Measurements from ENCODE around the gene RAB8A. TPM values are rescaled to one million over a fixed set of nuclear protein-coding genes. Genes with fewer than 3 reads are reported as not detected.
"Not testable (repeated sequence)": the region's sequence is repeated elsewhere in the genome, so short reads cannot be mapped to it uniquely, and the experiment has no call there.

The RAB8A gene
- total RNA-seq, 2 experiments from 2014 or later, result 156 to 167 TPM

DNA sequence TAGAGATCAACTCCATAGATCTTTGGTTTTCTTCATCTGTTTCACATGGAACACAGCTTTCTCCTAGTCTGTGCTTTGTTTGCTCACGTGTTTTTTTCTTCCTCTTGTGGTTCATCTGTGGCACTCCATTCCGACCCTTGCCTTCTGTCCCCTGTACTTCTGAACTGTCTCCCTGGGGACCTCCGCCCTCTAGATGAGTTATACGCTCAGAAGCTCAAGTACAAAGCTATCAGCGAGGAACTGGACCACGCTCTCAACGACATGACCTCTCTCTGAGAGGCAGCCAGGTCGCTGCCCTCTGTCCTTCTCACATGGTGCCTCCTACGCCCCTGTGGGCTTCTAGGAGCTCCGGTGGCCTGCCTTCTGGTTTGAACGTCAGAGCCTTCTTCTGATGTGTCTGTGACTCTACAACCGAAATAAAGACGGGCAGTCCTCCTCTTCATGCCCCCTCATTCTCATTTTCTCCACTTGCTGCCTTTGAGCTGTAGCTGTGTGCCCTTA is 16.6 kb upstream of the RAB8A start:
- ATAC-seq, result peak; percentile 65
- ChIA-PET POLR2A (interaction anchor here (0.6 to 4.7 kb wide), 7 partner anchors 9 to 109 kb away, joined by 3 to 28 read pairs (median 5); partner anchors contain the start of genes RAB8A and TPM4), CTCF (interaction anchor here (0.6 to 3.4 kb wide), 15 partner anchors 10 to 969 kb away, joined by 3 to 31 read pairs (median 5); a partner anchor contains a TSS)
- no peak for DNase-seq
- H3K27me3 Mint-ChIP-seq (ENCODE audit: low read depth), result no peaks in the 10 kb centered on the region
- H3K27ac Mint-ChIP-seq, result peak overlapping the region; percentile 67
- peaks cover 49% of the 10 kb centered on the region for H3K4me1 Mint-ChIP-seq (ENCODE audit: low read depth)
- no peak overlapping the region for H3K4me3 Mint-ChIP-seq
- H3K36me3 Mint-ChIP-seq (ENCODE audit: low read depth), result peaks cover 83% of the 10 kb centered on the region
- no peaks in the 10 kb centered on the region for H3K9me3 Mint-ChIP-seq (ENCODE audit: insufficient read depth)

DNA sequence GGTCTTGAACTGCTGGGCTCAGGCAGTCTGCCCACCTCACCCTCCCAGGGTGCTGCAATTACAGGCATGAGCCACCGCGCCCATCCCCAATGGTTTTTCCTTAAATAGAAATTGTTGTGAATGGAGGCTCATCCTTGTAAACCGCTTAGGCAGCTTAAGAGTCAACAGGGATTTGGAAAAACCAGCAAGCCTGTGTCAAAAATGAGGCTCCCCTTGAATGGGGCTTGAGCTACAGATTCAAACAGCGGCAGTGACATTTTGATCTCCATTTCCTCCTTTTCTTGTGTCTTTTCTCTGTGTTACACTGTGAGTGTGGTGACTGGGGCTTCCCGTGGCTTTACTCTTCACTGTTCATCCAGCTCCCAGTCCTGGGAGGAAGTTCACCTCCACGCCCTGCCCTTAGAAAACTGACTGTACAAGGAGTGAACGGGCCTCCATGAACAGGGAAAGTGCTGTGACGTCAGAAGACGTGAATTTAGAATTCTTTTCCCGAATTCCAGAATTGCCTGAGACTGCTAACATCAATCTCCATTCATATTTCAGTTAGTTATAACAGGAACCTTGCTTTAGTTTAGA is 15.3 kb upstream of the RAB8A start:
- CTCF ChIA-PET, result interaction anchor here (1.1 to 3.4 kb wide), 6 partner anchors 11 to 85 kb away, joined by 3 to 31 read pairs (median 6); no protein-coding TSS in a partner anchor
- peaks cover 84% of the 10 kb centered on the region for H3K36me3 Mint-ChIP-seq (ENCODE audit: low read depth)

GRCh38 chr19:16098416-16098768 is 13.3 kb upstream of the RAB8A start:
- ChIA-PET CTCF (interaction anchor here (1.3 to 1.6 kb wide), 2 partner anchors 35 to 58 kb away, joined by 3 read pairs; no protein-coding TSS in a partner anchor), POLR2A (interaction anchor here (1.2 to 4.7 kb wide), 3 partner anchors 10 to 20 kb away, joined by 3 to 28 read pairs (median 6); no protein-coding TSS in a partner anchor)
- Mint-ChIP-seq H3K4me1 (ENCODE audit: low read depth) (peaks cover 38% of the 10 kb centered on the region), H3K27ac (no peak overlapping the region), H3K27me3 (ENCODE audit: low read depth) (no peaks in the 10 kb centered on the region), H3K9me3 (ENCODE audit: insufficient read depth) (no peaks in the 10 kb centered on the region), H3K36me3 (ENCODE audit: low read depth) (peaks cover 83% of the 10 kb centered on the region), H3K4me3 (no peak overlapping the region)
- no peak for DNase-seq
- no peak for ATAC-seq

More for the DNA sequence above, 15.3 kb upstream of the RAB8A start:
- no peak for ATAC-seq
- no peaks in the 10 kb centered on the region for H3K27me3 Mint-ChIP-seq (ENCODE audit: low read depth)
- peak overlapping the region; percentile 72 for H3K27ac Mint-ChIP-seq
- H3K4me3 Mint-ChIP-seq, result no peak overlapping the region
- no peak for DNase-seq
- POLR2A ChIA-PET, result interaction anchor here (1.3 to 4.7 kb wide), 4 partner anchors 11 to 20 kb away, joined by 5 to 28 read pairs (median 8); partner anchors contain the start of genes RAB8A and TPM4
- peaks cover 49% of the 10 kb centered on the region for H3K4me1 Mint-ChIP-seq (ENCODE audit: low read depth)
- no peaks in the 10 kb centered on the region for H3K9me3 Mint-ChIP-seq (ENCODE audit: insufficient read depth)

DNA sequence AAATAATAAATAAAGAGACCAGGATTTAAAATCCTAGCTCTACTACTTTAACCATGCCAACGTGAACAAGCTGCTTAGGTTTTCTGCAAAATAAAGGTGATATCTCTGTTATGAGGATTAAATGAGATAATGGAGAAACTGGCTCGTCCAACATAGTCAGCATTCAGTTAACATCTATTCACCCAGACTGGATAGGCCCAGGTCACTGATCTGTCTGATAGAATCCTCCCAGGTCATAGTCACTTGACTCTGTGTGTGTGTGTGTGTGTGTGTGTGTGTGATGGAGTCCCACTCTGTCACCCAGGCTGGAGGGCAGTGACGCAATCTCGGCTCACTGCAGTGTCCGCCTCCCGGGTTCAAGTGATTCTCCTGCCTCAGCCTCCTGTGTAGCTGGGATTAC is 12.9 kb upstream of the RAB8A start:
- no peak overlapping the region for H3K4me3 Mint-ChIP-seq
- peaks cover 82% of the 10 kb centered on the region for H3K36me3 Mint-ChIP-seq (ENCODE audit: low read depth)
- DNase-seq (no peak), ATAC-seq (no peak)
- H3K27ac Mint-ChIP-seq, result no peak overlapping the region
- no peaks in the 10 kb centered on the region for H3K9me3 Mint-ChIP-seq (ENCODE audit: insufficient read depth)
- ChIA-PET CTCF (interaction anchor here (1.2 to 2.0 kb wide), 4 partner anchors 13 to 469 kb away, joined by 3 to 9 read pairs (median 3); no protein-coding TSS in a partner anchor), POLR2A (interaction anchor here (0.6 to 4.7 kb wide), 4 partner anchors 10 to 284 kb away, joined by 3 to 28 read pairs (median 4); no protein-coding TSS in a partner anchor)
- peaks cover 34% of the 10 kb centered on the region for H3K4me1 Mint-ChIP-seq (ENCODE audit: low read depth)
- H3K27me3 Mint-ChIP-seq (ENCODE audit: low read depth), result no peaks in the 10 kb centered on the region

- not testable (repeated sequence) for H3K9me3 Mint-ChIP-seq (ENCODE audit: insufficient read depth); H3K4me3 Mint-ChIP-seq; ATAC-seq; DNase-seq; H3K27me3 Mint-ChIP-seq (ENCODE audit: low read depth)
- H3K36me3 Mint-ChIP-seq (ENCODE audit: low read depth), result peaks cover 79% of the 10 kb centered on the region
- ChIA-PET CTCF (interaction anchor here (1.2 to 2.0 kb wide), 6 partner anchors 10 to 469 kb away, joined by 3 to 9 read pairs (median 4); no protein-coding TSS in a partner anchor), POLR2A (interaction anchor here (0.6 to 1.5 kb wide), 3 partner anchors 9 to 284 kb away, joined by 3 to 6 read pairs (median 3); no protein-coding TSS in a partner anchor)
- peak overlapping the region; percentile 46 for H3K27ac Mint-ChIP-seq
- peaks cover 29% of the 10 kb centered on the region for H3K4me1 Mint-ChIP-seq (ENCODE audit: low read depth)
Observed at GRCh38 chr19:16099314-16099965, 12.2 kb upstream of the RAB8A start.

DNA sequence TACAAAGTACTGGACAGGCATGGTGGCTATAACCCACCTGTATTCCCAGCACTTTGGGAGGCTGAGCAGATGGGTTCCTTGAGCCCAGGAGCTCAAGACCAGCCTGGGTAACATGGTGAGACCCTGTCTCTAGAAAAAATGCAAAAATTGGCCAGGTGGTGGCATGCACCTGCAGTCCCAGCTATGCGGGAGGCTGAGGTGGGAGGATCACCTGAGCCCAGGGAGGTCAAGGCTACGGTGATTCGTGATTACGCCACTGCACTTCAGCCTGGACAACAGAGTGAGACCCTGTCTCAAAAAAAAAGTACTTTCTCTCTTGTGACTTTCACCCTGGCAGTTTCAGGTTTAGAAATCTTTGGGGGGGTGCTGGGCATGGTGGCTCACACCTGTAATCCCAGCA is 11.2 kb upstream of the RAB8A start:
- Mint-ChIP-seq H3K36me3 (ENCODE audit: low read depth) (peaks cover 74% of the 10 kb centered on the region), H3K4me3 (no peak overlapping the region), H3K27me3 (ENCODE audit: low read depth) (no peaks in the 10 kb centered on the region), H3K4me1 (ENCODE audit: low read depth) (peaks cover 18% of the 10 kb centered on the region), H3K27ac (no peak overlapping the region), H3K9me3 (ENCODE audit: insufficient read depth) (no peaks in the 10 kb centered on the region)
- DNase-seq (no peak), ATAC-seq (no peak)
- CTCF ChIA-PET, result interaction anchor here (1.2 to 2.0 kb wide), 5 partner anchors 11 to 59 kb away, joined by 3 to 9 read pairs (median 4); no protein-coding TSS in a partner anchor
- POLR2A ChIA-PET, result interaction anchor here (0.7 kb wide), 2 partner anchors 15 to 39 kb away, joined by 3 read pairs; no protein-coding TSS in a partner anchor

DNA sequence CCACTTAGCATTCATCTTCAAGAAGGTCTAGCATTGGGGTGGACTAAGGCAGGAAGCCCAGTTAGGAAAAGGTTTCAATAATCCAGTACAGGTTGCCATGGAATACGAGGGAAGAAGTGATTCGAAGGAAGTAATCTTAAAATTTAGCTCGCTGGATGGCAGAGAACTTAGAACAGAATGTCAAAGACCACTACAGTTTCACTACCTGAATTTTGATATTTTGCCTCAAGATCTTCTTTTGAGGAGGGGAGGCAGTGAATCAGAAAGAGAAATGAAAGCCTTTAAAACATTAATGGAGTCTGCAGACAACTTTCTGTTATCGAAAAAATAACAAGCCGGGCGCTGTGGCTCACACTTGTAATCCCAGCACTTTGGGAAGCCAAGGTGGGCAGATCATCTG is 7.0 kb upstream of the RAB8A start:
- no peak for ATAC-seq
- Mint-ChIP-seq H3K27me3 (ENCODE audit: low read depth) (no peaks in the 10 kb centered on the region), H3K27ac (no peak overlapping the region), H3K4me3 (no peak overlapping the region), H3K36me3 (ENCODE audit: low read depth) (peaks cover 40% of the 10 kb centered on the region), H3K4me1 (ENCODE audit: low read depth) (peaks cover 5% of the 10 kb centered on the region), H3K9me3 (ENCODE audit: insufficient read depth) (no peaks in the 10 kb centered on the region)
- ChIA-PET CTCF (no interaction called here), POLR2A (interaction anchor here (0.7 to 1.1 kb wide), 2 partner anchors 10 to 161 kb away, joined by 3 read pairs; no protein-coding TSS in a partner anchor)
- no peak for DNase-seq

- Mint-ChIP-seq H3K4me3 (no peak overlapping the region), H3K9me3 (ENCODE audit: insufficient read depth) (no peaks in the 10 kb centered on the region), H3K36me3 (ENCODE audit: low read depth) (peaks cover 29% of the 10 kb centered on the region), H3K4me1 (ENCODE audit: low read depth) (peaks cover 7% of the 10 kb centered on the region), H3K27ac (peak overlapping the region; percentile 70), H3K27me3 (ENCODE audit: low read depth) (no peaks in the 10 kb centered on the region)
- DNase-seq, result no peak
- ChIA-PET CTCF (interaction anchor here (1.0 to 1.3 kb wide), 2 partner anchors 31 to 54 kb away, joined by 3 read pairs; no protein-coding TSS in a partner anchor), POLR2A (no interaction called here)
- ATAC-seq, result no peak
Observed at GRCh38 chr19:16106121-16106520, 5.6 kb upstream of the RAB8A start.

- H3K27ac Mint-ChIP-seq, result peak overlapping the region; percentile 99
- H3K9me3 Mint-ChIP-seq (ENCODE audit: insufficient read depth), result no peaks in the 10 kb centered on the region
- no peak for DNase-seq
- no peaks in the 10 kb centered on the region for H3K27me3 Mint-ChIP-seq (ENCODE audit: low read depth)
- peak overlapping the region; percentile 98 for H3K4me3 Mint-ChIP-seq
- H3K36me3 Mint-ChIP-seq (ENCODE audit: low read depth), result peaks cover 31% of the 10 kb centered on the region
- ChIA-PET POLR2A (interaction anchor here (0.6 to 3.3 kb wide), 9 partner anchors 16 to 73 kb away, joined by 3 to 19 read pairs (median 8); partner anchors contain the start of genes FAM32A, HSH2D and TPM4), CTCF (interaction anchor here (0.6 to 2.6 kb wide), 13 partner anchors 7 to 77 kb away, joined by 3 to 20 read pairs (median 4); partner anchors contain the start of gene HSH2D)
- ATAC-seq, result no peak
- H3K4me1 Mint-ChIP-seq (ENCODE audit: low read depth), result peaks cover 45% of the 10 kb centered on the region
Observed at GRCh38 chr19:16111909-16112752, 442 bp downstream of the RAB8A start.

DNA sequence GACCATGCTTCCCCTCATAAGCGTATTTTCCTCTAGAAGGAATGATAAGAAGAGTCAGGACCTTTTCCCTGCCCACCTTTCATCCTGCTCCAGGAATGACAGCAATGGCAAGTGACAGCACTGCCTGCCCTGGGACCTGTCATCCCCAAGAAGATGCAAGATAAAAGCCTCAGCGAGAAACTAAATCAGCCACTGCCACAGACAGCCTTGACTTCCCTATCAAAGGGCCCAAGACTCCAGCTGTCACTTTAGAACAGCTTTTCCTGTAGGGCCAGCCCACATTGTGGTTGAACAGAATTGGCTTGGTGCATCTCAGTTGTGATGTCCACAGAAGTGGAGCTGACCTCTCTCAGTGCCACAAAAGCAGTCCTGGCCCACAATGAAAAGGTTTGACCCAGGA is 1.1 kb downstream of the RAB8A start:
- ATAC-seq, result no peak
- no peaks in the 10 kb centered on the region for H3K27me3 Mint-ChIP-seq (ENCODE audit: low read depth)
- no peaks in the 10 kb centered on the region for H3K9me3 Mint-ChIP-seq (ENCODE audit: insufficient read depth)
- peak overlapping the region; percentile 98 for H3K4me3 Mint-ChIP-seq
- no peak for DNase-seq
- POLR2A ChIA-PET, result interaction anchor here (1.0 to 3.3 kb wide), 3 partner anchors 26 to 35 kb away, joined by 4 to 19 read pairs (median 8); partner anchors contain the start of genes HSH2D and TPM4
- H3K36me3 Mint-ChIP-seq (ENCODE audit: low read depth), result peaks cover 36% of the 10 kb centered on the region
- H3K27ac Mint-ChIP-seq, result peak overlapping the region; percentile 99
- H3K4me1 Mint-ChIP-seq (ENCODE audit: low read depth), result peaks cover 51% of the 10 kb centered on the region
- CTCF ChIA-PET, result interaction anchor here (0.7 to 1.1 kb wide), 6 partner anchors 32 to 72 kb away, joined by 3 to 5 read pairs (median 4); partner anchors contain the start of gene FAM32A

Data from activated CD8-positive, alpha-beta T cell treated with anti-CD3 and anti-CD28 coated beads, Interleukin-2, amount 10 ng/mL, durations not matched to agents 7 days and 5 days (primary cell).